C4-2B (cell line): Measurements from ENCODE around the gene NCBP2.

Experiments used
- CTCF ChIP-seq: fragments of 450-650 bp; conservative IDR thresholded peaks from 2 replicates; pipeline ENCODE4 v1.5.1; 2017; ENCODE audit warnings: mild to moderate bottlenecking
- ZFX ChIP-seq: fragments of 450-650 bp; IDR thresholded peaks from 2 replicates; pipeline ENCODE4 v1.6.1; 2017

- TF ChIP-seq ZFX (no peak), CTCF (no peak)
These were observed 7.4 kb upstream of the NCBP2 start for GRCh38 chr3:196949750-196950149.
